Heart left ventricle (tissue), 16 donors: ENCODE measurements around the gene AIRE. TPM values are rescaled to one million over a fixed set of nuclear protein-coding genes. Genes with fewer than 3 reads are reported as not detected.
A peak's percentile ranks its signal among the peaks of the same experiment; 100 is the strongest.

Source experiments
- ATAC-seq, 4 donors: fragments of 200-7000 bp; cut with Tn5 transposase; one replicate each; pipeline ENCODE4 v1.9.1; 2020 to 2022; ENCODE audit warnings: moderate library complexity in 4 of 4, mild to moderate bottlenecking in 3 of 4, moderate number of reproducible peaks in 1 of 4
- DNase-seq, 5 donors: peaks; one replicate each; pipeline ENCODE4 v3.0.0-alpha.2; 2020
- H3K27ac ChIP-seq, 12 donors: fragments of 200-600 bp; sonication (generic) in 4 of 12; one replicate each; pipeline versions ENCODE4 v1.5.0 to v1.8.0; 2016 to 2022; ENCODE audit warnings: mild to moderate bottlenecking in 2 of 12
- H3K27me3 ChIP-seq, 9 donors: fragments of 200-600 bp; sonication (generic) in 2 of 9; one replicate each; pipeline versions ENCODE4 v1.5.1 to v1.8.0; 2016 to 2022; ENCODE audit warnings: mild to moderate bottlenecking in 3 of 9
- H3K36me3 ChIP-seq, 9 donors: fragments of 200-600 bp; sonication (generic) in 2 of 9; one replicate each; pipeline versions ENCODE4 v1.5.0 to v1.8.0; 2018 to 2022; ENCODE audit warnings: mild to moderate bottlenecking in 2 of 9
- H3K4me1 ChIP-seq, 12 donors: fragments of 200-600 bp; sonication (generic) in 4 of 12; one replicate each; pipeline versions ENCODE4 v1.5.0 to v1.8.0; 2016 to 2022; ENCODE audit warnings: mild to moderate bottlenecking in 3 of 12
- H3K4me3 ChIP-seq, 12 donors: fragments of 200-600 bp; sonication (generic) in 4 of 12; one replicate each; pipeline versions ENCODE4 v1.5.0 to v1.8.0; 2017 to 2022; ENCODE audit warnings: mild to moderate bottlenecking in 9 of 12, moderate library complexity in 4 of 12
- H3K9me3 ChIP-seq, 12 donors: fragments of 200-600 bp; sonication (generic) in 4 of 12; one replicate each; pipeline versions ENCODE4 v1.5.0 to v1.8.0; 2016 to 2022; ENCODE audit warnings: mild to moderate bottlenecking in 1 of 12
- POLR2A ChIP-seq, 2 donors: fragments of 450-650 bp; IDR thresholded peaks; one replicate each; pipeline ENCODE4 v1.6.1; 2017; ENCODE audit warnings: antibody characterized with exemption in 2 of 2, mild to moderate bottlenecking in 2 of 2, moderate library complexity in 2 of 2
- WGBS, 4 donors: extraction: QIAGEN DNeasy Blood & Tissue Kit in 2 of 4; methylation state at CpG; one replicate each; pipeline versions ENCODE4 v1.1.5 to v1.1.7; 2013 to 2018; 5-methylcytosine and 5-hydroxymethylcytosine counted together
- intact Hi-C, 10 donors: fragments of 100-400 bp; cut with DNase I; formaldehyde crosslinking; loops; one replicate each; pipeline versions ENCODE4 v1.11.1 to v1.14.2; 2022
- polyA plus RNA-seq, 2 donors: library from polyadenylated mRNA; stranded (reverse); fragments of 200-250 nt; gene quantifications; one replicate each; pipeline ENCODE4 v1.2.3, GENCODE V29; 2013
- total RNA-seq, 9 donors: library from RNA; depleted of rRNA in 2 of 9; stranded (reverse); fragments of >200 nt in 2 of 9; fragmentation: NEBNext Ultra II Directional in 3 of 9; extraction: Animal tissue kit (Norgen Biotek cat#: 25700) in 3 of 9; gene quantifications; one replicate each; pipeline versions ENCODE4 v1.1.0 to v1.2.4, GENCODE V29; 2016 to 2023
- TF ChIP-seq, protein P1 (sequence below), 12 donors: fragments of 200-600 bp; sonication (generic) in 4 of 12; IDR thresholded peaks; one replicate each; pipeline versions ENCODE4 v1.5.0 to v1.8.0; 2018 to 2022; ENCODE audit warnings: antibody characterized with exemption in 12 of 12, mild to moderate bottlenecking in 5 of 12
- donor health status: ischemic (EF 13 %, LVEDD 7.1; RV severe dilation, severe dysfunction).
- donor health status: healthy with polysubstance abuse.
- donor health status: DM: no; HTN: yes; CAD: no.
- donor health status: DM: no; HTN: no; CAD: no.
- donor health status: ischemic (EF 25% LVEDD 6.9; RV normal size, moderate dysfunction).
- donor health status: ischemic (EF 25% LVEDD 5.7; RV mildly dilated, moderate dysfunction).
- donor health status: healthy.
- donor health status: DM: yes; HTN: yes; CAD: no.
- donor health status: ischemic (EF 35%, LVEDD 5.7; RV mildly dilated, moderate dysfunction).
- donor health status: nonischemic (EF 11% LVEDD 7.7; RV severe dilation, severe dysfunction).
- donor health status: DM: yes; HTN: yes; CAD: no.
- donor health status: PGD.
- donor health status: ischemic (EF 29% LVEDD 5.4; RV normal size, mild dysfunction).
- donor health status: nonischemic (EF 23%, LVEDD 6.1; RV moderate dilation, normal function).

Gene AIRE
- total and polyA plus RNA-seq, 11 donors, result 0.03 to 0.21 (median 0.16) TPM; not detected in 8

- H3K36me3 ChIP-seq, result no peaks in the 10 kb centered on the region
- peaks cover 0 to 13% (median 8%) of the 10 kb centered on the region in 9 donors for H3K27me3 ChIP-seq
- H3K4me3 ChIP-seq, result no peak overlapping the region
- ATAC-seq, result no peak
- 81 to 88% (median 84%) methylated on average over 13 to 16 of the region's 16 CpGs for WGBS, 4 donors
- DNase-seq, result peak in 2 of 5 donors; percentile 5 to 27
- peaks cover 0 to 20% (median 13%) of the 10 kb centered on the region in 12 donors for H3K4me1 ChIP-seq
- intact Hi-C loops, result no loop called here
- TF ChIP-seq, protein P1, sequence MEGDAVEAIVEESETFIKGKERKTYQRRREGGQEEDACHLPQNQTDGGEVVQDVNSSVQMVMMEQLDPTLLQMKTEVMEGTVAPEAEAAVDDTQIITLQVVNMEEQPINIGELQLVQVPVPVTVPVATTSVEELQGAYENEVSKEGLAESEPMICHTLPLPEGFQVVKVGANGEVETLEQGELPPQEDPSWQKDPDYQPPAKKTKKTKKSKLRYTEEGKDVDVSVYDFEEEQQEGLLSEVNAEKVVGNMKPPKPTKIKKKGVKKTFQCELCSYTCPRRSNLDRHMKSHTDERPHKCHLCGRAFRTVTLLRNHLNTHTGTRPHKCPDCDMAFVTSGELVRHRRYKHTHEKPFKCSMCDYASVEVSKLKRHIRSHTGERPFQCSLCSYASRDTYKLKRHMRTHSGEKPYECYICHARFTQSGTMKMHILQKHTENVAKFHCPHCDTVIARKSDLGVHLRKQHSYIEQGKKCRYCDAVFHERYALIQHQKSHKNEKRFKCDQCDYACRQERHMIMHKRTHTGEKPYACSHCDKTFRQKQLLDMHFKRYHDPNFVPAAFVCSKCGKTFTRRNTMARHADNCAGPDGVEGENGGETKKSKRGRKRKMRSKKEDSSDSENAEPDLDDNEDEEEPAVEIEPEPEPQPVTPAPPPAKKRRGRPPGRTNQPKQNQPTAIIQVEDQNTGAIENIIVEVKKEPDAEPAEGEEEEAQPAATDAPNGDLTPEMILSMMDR (IDR thresholded peaks at IDR 0.05), result no peak
- TF ChIP-seq POLR2A (IDR thresholded peaks at IDR 0.05), result no peak
- H3K27ac ChIP-seq, result no peak overlapping the region
- H3K9me3 ChIP-seq, result no peaks in the 10 kb centered on the region
These were observed 4.8 kb downstream of the AIRE start for GRCh38 chr21:44290327-44291077.

DNA sequence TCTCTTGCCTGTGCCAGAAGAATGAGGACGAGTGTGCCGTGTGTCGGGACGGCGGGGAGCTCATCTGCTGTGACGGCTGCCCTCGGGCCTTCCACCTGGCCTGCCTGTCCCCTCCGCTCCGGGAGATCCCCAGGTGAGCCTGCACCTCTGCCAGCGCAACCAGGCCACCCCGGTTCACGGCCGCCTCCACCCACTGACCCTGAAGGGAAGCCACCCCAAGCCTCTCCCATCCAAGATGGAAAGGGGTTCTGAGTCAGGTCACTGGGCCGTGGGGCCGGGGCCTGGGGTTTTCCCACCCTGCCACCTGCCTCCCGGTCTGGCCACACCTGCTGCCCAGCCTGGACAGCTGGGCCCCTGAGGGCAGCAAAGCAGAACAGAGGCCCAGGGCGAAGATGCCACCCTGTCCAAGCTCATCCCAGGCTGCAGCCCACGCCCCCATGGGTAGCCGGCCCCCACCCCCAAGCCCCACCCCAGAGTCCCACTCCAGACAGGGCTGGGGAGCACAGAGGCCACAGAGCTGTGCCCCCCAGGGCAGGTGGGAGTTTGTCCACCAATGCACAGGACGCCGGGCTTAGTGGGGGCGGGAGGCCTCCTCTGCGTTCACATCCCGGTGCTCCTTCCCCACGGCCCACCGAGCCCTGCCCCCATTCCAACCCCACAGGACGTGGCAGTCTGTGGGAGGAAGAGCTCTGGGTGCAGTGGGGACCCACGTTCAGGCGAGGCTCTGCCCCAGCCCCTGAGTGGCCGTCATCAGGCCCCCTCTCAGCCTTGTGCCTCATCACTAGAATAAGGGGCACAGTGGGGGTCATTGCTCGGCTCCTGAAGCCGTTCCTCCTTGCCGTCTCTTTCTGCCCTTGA is 5.6 kb downstream of the AIRE start:
- H3K27ac ChIP-seq, result no peak overlapping the region
- H3K27me3 ChIP-seq, result peaks cover 0 to 9% (median 6%) of the 10 kb centered on the region in 9 donors
- ATAC-seq (no peak), DNase-seq (peak in 2 of 5 donors; percentile 24 to 60)
- H3K4me1 ChIP-seq, result peaks cover 0 to 16% (median 12%) of the 10 kb centered on the region in 12 donors
- intact Hi-C loops, result no loop called here
- H3K9me3 ChIP-seq, result no peaks in the 10 kb centered on the region
- H3K36me3 ChIP-seq, result no peaks in the 10 kb centered on the region
- no peak for TF ChIP-seq POLR2A (IDR thresholded peaks at IDR 0.05)
- TF ChIP-seq, protein P1 (IDR thresholded peaks at IDR 0.05), result no peak
- 83 to 90% (median 86%) methylated on average over 12 to 33 of the region's 33 CpGs for WGBS, 4 donors
- H3K4me3 ChIP-seq, result no peak overlapping the region

GRCh38 chr21:44291936-44292811 is 6.5 kb downstream of the AIRE start:
- no peak overlapping the region for H3K4me3 ChIP-seq
- H3K27me3 ChIP-seq, result no peaks in the 10 kb centered on the region
- DNase-seq (peak in 2 of 5 donors; percentile 31 to 54), ATAC-seq (no peak)
- no peak overlapping the region for H3K27ac ChIP-seq
- H3K4me1 ChIP-seq, result peaks cover 0 to 19% (median 12%) of the 10 kb centered on the region in 12 donors
- H3K36me3 ChIP-seq, result no peaks in the 10 kb centered on the region
- H3K9me3 ChIP-seq, result no peaks in the 10 kb centered on the region
- WGBS, 4 donors, result 51 to 65% (median 64%) methylated on average over 16 to 25 of the region's 25 CpGs
- intact Hi-C loops, result no loop called here
- no peak for TF ChIP-seq POLR2A (IDR thresholded peaks at IDR 0.05)
- TF ChIP-seq, protein P1 (IDR thresholded peaks at IDR 0.05), result no peak
